Umbilical cord (tissue), 2 donors: ENCODE data around the gene CDC25C. TPM values are rescaled to one million over a fixed set of nuclear protein-coding genes. Genes with fewer than 3 reads are reported as not detected.
A peak's percentile ranks its signal among the peaks of the same experiment; 100 is the strongest.
"Not testable (repeated sequence)": the region's sequence is repeated elsewhere in the genome, so short reads cannot be mapped to it uniquely, and the experiment has no call there.

Experiments
- DNase-seq: peaks from one replicate; pipeline ENCODE4 v3.0.0-alpha.2; 2015; ENCODE audit warnings: low spot score
- total RNA-seq: library from RNA; depleted of rRNA; stranded (reverse); fragments of >200 nt; gene quantifications from one replicate; pipeline ENCODE4 v1.2.3, GENCODE V29; 2014; ENCODE audit warnings: low replicate concordance; ENCODE audit not compliant: insufficient read depth

Gene CDC25C
- total RNA-seq, 1 donor from 2014 or later = 2.2 TPM

DNA sequence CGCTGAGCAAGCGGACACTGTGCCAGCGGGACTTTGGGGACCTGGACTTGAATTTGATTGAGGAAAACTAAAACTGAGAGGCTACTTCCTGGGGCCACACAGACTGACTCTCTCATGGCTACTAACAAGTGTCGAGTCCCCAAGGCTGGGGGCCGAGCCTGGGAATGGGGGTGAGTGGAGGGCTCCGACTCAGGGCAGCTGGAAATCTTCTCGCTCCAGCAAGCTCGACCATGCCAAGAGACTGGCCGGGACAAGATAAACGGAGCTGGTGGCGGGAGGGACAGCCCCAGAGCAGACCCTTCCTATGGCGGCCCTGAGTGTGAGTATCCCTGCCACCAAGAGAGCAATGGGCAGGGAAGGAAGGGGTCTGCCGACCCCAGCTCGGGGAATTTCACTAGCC is 15.3 kb upstream of the CDC25C start:
- no peak for DNase-seq

DNA sequence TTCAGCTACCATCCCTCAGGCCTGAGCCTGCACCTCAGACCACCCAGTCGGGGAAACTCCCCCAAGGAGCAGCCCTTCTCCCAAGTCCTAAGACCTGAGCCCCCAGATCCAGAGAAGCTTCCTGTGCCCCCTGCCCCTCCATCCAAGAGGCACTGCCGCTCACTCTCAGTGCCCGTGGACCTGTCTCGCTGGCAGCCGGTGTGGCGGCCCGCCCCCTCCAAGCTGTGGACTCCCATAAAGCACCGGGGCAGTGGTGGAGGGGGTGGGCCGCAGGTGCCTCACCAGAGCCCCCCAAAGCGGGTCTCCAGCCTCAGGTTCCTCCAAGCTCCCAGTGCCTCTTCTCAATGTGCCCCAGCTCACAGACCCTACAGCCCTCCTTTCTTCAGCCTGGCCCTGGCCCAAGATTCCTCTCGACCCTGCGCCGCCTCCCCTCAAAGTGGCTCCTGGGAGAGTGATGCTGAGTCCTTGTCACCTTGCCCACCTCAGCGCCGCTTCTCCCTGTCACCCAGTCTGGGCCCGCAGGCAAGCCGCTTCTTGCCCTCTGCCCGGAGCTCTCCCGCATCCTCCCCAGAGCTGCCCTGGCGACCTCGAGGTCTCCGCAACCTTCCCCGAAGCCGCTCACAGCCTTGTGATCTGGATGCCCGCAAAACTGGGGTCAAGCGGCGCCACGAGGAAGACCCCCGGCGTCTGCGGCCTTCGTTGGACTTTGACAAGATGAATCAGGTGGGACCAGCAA is 13.5 kb upstream of the CDC25C start:
- DNase-seq = no peak

DNA sequence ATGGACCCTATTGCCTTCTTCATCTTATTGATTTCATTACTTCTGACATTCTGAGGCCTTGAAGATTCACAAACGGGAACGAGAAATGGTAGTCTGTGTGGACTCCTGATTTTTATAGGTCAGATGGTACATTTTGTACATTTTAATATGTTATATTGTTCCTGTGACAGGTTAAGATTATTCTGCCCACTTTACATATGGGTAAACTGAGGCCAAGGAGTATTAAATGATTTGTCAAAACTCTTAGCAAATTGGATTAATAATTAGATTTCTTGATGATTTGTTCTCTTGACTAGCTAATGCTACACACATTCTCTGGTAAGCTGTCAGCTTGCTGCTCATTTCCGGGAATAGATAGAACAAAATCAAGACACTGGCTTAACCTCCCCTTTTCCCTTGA is 8.4 kb upstream of the CDC25C start:
- DNase-seq = no peak

DNA sequence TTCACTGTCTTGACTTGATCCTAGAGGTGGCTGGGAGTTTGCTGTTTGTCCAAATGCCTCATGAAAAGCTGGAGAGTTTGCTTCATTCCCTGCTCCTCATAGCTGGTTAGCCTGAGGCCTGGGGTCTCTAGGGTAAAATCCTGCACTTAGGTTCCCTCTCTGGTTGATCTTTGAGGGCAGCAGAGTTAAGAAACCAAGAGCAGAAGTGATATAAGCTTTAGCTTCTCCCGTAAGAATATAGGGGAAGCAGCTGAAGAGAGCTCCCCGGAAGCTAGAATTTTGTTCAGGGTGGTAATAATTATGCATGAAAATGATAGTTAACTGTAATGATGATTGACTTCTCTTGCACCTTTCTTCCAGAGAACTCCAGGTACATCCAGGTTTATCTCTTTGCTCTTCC is 7.9 kb upstream of the CDC25C start:
- no peak for DNase-seq

DNA sequence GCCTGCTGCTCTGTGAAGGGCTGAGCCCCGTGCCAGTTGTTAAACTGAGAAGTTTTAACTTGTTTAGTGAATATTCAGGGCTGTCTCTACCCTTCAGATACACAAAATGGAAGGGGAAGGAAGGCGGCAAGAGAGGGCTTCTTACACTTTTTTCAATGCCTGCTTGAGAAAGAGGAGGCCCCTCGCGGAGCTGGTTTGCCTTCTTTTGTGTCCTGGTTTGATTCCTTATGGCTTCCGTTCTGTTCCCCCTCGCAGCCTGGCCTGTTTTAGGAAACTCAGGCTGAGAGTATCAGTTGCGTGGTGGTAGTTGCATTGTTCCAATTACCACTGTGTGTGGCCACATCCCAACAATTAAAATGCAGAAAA is 7.5 kb upstream of the CDC25C start:
- peak; percentile 55 for DNase-seq

DNA sequence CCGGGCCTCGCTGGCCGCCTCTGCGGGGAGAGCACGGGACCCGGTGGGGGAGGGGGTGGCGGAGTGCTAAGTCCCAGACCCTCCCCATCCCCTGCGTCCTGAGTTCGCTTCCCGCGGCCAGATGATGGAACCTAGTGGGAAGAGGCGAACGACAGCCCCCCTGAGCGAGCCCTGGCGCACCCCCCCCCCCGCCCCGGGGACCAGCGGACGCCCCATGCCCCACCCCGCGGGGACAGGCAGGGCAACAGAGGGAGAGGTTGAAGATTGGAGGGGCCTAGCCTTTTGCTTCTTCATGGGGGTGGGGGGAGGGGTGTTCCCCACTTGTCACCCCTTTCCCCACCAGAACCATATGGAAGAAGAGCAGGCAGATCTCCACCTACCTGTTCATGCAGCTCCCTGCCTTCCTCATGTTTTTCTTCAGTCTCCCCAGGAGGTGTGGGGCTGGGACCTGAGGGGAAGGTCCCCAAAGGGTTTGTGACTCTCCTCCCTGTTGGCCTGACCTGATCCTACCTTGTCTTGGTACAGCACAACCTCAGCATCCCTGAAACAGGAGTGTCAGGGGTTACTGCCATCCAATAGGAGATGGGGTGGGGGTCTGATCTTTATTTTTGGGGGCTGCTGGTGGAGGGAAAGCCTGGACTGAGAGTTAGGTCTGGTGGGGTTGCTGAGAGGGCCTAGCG is 6.9 kb upstream of the CDC25C start:
- peak; percentile 26 for DNase-seq

DNA sequence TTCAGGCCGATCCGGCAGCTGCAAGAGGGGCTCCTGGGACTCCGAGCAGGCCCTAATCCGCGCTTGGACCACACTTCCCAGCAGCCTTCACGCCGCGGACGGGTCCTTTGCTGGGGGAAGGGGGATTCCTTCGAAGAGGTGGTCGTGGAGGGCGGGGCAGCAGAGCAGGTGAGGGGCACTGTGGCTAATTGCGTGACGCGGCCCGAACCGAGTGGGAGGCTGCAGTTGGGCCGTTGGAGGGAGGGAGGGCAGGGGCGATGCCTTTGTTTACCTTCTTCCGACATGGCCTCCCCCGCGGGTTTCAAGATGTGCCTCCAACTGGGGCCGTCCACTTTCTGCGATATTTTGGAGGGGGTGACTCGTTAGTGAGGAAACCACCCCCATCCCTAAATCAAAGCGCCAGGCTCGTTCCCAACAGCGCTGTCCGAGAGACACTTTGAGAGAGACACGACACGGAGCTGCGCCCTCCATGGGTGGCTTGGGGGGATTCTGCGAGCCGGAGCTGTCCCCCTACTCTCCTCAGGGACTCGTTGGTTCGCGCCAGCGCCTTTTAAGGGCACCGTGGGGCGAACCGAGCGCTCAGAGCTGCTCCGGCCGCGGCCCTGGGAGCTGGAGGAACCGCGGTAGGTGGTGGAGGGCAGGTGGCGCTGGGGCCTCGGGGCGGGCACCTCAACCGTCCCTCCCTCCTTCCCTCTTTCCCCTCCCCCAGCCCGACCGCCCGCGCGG is 6.2 kb upstream of the CDC25C start, which contains the start of gene FAM53C:
Gene FAM53C, plus strand, starts transcription at position 582 of the 726 bp plus-strand sequence. CDS start 3,070 bp downstream, outside the sequence.
- peak; percentile 96 for DNase-seq

DNA sequence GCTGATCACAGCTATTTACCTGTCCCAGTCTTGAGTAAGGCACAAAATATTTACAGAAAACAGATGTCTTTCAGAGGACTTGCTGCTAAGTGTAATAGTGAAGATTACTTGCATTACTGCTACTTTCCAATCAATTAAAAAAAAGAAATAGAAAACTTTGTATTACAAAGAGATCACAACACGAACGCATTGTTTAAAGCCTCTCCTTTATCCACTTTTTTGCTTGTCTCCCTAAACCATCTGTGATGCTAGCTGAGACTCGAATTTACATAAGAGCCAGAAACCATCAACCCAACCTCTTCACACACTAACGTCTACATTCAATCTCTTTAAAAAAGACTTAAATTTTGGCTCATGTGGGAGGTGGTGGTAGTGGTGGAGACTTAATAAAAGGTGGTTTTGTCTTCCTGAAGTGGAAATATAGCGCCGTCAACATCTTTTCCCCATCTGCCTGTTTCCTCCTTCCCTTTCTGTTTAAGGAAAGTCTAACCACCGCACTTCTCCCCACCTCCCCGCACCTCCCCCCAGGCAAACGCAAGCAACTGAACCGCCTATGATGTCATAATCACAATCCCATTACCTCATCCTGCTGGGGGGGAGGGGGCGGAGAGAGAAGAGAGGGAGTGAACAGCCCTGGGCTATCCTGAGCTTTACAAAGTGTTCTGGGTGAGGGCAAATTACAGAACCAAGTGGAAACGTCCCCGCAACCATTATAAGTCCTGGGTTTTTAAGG is 5.5 kb upstream of the CDC25C start:
- DNase-seq = no peak

DNA sequence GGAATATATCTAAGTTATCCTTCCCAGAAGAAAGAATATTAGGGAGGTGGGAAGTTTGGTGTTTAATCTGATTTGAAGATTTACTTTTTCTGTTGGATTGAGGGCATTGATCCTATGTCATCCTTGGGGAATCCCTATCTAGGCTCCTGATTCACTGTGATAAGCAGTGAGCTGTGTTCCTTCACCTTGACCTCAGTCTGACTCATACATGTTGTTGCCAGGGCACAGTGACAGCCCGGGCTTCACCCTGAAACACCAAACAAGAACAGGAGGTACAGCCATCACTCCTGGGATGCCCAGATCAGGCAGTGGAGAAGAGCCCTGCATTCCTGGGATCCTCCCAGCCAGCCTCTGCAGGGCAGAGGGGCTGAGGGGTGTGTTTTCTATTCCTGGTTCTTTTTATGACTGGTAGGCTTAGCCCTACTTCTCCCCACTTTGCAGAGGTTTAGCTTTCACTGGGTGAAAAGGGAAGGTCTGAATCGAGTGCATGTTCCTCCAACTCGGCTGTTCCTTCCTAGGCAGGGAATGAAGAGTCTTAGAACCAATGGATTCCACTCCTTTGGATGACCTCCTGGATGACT is 3.4 kb upstream of the CDC25C start:
- DNase-seq = no peak

DNA sequence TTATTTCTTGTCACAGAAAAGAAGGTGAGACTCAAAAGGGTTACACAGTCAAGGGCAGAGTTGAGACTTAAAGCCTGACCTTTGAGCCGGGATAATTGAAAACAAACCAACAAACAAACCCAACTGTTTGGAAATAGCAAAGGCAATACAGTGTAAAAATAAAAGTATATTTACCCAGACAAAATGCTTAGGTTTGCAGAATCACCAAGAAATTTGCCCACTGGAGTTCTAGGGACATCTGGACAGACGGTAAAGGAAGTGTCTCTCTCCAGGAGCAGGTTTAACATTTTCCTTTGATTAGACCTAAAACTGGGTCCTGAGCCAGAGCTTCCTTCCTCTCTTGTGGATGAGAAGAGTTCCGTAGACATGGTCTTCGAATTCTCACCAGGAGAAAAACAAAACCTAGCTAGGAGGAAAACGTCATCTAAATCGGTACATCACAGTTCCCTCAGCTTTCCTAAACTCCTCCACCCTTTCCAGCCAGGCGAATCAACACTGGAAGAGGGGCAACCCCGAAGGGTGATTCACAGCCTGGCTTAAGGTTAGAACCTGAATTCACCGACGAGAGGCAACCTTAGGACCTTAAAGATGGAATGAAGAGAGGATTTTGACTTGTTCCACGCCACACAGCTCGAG is 673 bp downstream of the CDC25C start:
- DNase-seq = no peak

DNA sequence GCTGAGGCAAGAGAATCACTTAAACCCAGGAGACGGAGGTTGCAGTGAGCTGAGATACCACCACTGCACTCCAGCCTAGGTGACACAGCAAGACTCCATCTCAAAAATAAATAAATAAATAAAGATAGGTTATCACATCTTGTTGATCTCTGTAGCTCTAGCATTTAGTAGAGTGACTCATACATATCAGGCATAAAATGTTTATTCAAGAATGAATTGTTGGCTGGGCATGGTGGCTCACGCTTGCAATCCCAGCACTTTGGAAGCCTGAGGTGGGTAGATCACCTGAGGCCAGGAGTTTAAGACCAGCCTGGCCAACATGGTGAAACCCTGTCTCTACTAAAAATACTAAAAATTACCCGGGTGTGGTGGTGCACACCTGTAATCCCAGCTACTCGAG is 13.4 kb downstream of the CDC25C start:
- DNase-seq = not testable (repeated sequence)

DNA sequence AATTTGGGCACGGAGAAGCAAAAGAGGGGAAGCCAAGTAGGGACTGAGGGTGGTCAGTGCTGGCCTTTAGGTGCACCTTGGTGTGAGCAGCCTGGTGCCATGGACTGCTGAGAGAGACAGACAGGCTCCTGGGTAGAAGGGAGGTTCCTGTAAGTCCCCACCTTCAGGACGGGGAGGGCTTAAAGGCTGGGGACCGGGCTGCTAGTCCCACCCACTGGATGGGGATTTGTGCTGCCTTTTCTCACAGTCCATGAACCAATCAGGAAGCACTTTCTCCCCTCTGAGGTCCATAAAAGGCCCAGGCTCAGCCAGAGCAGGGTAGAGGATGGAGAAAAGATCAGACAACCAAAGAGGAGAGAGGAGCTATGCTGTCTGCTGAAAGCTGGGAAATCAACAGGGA is 15.2 kb downstream of the CDC25C start:
- no peak for DNase-seq

DNA sequence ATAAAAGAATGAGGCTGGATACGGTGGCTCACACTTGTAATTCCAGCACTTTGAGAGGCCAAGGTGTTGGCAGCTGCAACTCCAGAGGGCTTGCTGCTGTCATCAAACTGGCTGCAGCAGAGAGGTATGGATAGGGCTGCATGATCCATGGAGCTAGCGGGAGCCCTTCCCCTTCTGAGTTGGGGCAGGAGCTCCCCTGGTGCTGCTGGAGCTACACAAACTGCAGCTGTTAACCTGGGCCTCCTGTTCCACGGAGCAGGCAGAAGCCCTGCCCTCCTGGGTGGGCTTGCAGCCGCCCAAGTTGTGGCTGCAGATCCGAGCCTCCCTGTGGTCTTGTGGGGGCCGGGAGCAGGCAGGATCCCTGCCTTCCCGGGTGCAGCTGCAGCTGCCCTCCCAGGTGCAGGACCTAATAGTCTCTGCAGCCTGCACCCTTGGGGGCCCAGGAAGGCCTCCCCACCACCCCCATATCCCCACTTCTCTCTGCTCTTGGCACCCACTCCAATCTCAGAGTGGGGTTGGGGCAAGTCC is 15.8 kb downstream of the CDC25C start:
- no peak for DNase-seq

DNA sequence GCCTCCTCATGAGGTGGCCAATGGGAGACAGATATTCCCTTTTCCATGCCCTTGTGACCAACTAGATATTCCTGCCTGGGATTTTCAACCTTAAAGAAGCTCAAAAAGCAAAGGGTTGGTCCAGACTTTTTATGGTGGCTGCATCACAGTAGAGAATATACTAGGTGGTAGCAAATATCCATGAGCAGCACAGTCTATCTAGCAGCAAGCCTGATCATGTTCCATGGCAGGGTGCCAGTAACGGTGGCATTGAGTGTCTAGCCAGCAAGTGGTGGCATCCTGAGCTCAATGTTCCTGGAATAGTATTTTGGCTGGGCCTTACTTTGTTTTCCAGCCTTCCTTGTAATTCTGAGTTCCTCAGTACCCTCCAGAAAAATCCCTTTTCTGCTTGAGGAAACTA is 25.8 kb downstream of the CDC25C start:
- peak; percentile 10 for DNase-seq

DNA sequence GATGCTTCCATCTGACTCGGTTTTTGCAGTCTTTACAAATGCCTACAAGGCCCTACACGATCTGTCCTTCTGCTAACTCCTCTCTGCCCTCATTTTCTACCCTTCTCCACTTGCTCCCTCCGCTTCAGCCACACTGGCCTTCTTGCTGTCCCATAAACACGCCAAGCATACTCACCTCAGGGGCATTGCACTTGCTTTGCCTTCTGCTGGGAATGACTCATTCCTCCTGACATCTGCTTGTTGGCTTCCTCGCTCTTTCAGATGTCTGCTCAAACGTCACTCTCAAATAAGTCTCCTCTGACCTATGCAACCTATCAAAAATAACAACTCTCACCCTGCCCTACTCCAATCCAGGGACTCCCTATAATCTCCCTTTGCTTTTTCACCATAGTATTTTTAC is 28.2 kb downstream of the CDC25C start:
- DNase-seq = no peak

DNA sequence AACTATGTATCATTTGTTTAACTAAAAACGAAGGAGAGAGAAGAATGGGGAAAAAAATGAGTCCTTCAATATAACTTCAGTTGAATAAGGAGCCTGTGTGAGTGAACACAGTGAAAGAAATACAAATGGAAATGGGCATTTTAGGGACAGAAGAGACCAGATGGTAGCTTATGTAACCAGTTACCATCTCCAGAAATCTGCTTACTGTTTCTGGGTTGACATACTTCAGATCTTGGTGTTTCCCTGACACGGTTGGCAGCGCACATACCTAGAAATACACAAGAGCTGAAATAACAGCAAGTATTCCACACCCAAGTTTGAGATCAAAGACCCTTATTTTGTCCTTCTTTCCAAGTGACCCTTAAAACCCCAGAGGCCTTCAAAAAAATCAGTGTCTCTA is 42.3 kb downstream of the CDC25C start:
- no peak for DNase-seq

DNA sequence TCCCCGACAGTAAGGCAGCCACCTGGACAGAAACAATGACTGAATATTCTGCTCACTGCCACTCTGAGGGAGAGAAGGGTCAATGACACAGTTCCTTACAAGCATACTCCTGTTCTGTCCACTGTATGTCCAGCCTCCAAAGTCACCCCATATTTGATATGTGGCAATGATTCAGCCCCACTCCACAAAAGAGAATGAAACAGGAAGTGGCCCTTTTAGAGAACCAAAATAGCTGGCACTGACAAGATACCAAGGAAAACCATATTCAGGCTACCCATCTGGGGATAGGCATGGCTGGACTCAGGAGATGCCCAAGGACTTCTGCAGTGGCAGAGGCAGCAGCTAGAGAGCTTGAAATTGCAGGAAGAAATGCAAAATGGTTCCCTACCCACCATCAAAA is 44.4 kb downstream of the CDC25C start:
- DNase-seq = no peak

DNA sequence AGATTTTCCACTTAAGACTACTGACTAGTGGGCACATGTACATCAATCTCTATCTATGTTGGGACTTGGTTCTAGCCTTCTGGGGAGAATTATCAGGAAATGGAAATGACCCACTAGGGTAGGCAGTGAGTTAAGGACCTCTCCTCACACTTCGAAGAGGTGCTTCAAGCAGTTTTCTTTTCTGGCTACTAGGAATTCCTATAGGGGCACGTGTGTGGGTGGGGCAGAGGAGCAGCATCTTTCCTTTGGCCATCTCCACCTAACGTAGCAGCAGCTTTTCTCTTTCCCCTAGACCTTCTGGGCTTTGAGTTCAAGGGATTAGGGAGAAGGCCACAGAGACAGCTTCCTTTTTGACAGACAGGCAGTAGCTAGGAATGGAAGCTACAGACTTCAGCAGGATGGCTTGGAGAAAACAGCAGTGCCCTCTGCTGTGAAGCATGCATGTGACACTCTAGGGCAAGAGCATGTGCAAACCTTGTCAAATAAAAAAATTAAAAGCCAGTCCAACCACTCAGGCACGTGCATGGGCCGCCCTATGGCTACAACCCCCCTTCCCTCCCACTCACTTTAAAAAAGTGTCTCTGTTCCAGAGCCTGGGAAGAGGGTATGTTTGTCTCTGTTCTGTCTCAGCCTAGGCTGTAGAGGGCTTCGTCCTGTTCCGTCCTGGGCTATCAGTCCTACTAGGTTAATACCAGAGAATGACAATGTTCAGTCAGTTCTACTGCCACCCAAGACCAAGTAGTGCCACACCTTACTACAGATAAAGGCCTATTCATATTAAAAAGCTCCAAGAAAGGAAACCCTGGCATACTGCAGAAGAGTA is 48.5 kb downstream of the CDC25C start:
- DNase-seq = peak; percentile 68

DNA sequence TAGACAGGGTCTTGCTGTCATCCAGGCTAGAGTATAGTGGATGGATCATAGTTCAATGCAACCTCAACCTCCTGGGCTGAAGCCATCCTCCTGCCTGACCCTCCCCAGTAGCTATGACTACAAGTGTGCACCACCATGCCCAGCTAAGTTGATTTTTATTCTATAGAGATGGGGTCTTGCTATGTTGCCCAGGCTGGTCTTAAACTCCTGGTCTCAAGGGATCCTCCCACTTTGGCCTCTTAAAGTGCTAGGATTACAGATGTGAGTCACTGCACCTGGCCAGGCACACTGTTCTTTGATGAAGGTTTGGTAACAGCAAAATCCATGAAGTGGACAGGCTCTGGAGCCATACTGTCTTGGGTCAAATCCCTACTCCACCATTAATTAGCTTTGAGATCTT is 50.7 kb downstream of the CDC25C start:
- DNase-seq = no peak
